Liver (tissue), 9 donors: Measurements from ENCODE around the gene KRTAP29-1. TPM values are rescaled to one million over a fixed set of nuclear protein-coding genes. Genes with fewer than 3 reads are reported as not detected.

ENCODE experiments used
- DNase-seq: peaks from one replicate; pipeline ENCODE4 v3.0.0-alpha.2; 2017; ENCODE audit warnings: low spot score
- H3K27ac ChIP-seq, 2 donors: one replicate each; pipeline ENCODE4 v1.7.0; 2013; ENCODE audit warnings: inconsistent platforms in 2 of 2, low read length in 2 of 2, control low read depth in 1 of 2, low read depth in 1 of 2, mild to moderate bottlenecking in 1 of 2
- H3K27me3 ChIP-seq, 4 donors: one replicate each; pipeline versions ENCODE4 v1.6.1 to v1.7.0; 2013; ENCODE audit warnings: low read length in 3 of 4, inconsistent platforms in 1 of 4, mild to moderate bottlenecking in 1 of 4, moderate library complexity in 1 of 4; ENCODE audit not compliant: control insufficient read depth in 4 of 4, insufficient read depth in 4 of 4
- H3K36me3 ChIP-seq, 4 donors: one replicate each; pipeline versions ENCODE4 v1.6.1 to v1.7.0; 2013; ENCODE audit warnings: low read length in 3 of 4, mild to moderate bottlenecking in 3 of 4, low read depth in 1 of 4, moderate library complexity in 1 of 4; ENCODE audit not compliant: control insufficient read depth in 4 of 4, insufficient read depth in 3 of 4
- H3K4me1 ChIP-seq, 4 donors: one replicate each; pipeline versions ENCODE4 v1.6.1 to v1.7.0; 2013; ENCODE audit warnings: low read length in 3 of 4, mild to moderate bottlenecking in 3 of 4, moderate library complexity in 1 of 4; ENCODE audit not compliant: control insufficient read depth in 4 of 4, insufficient read depth in 4 of 4
- H3K4me3 ChIP-seq, 3 donors: one replicate each; pipeline versions ENCODE4 v1.6.1 to v1.7.0; 2013; ENCODE audit warnings: low read length in 3 of 3, control low read depth in 1 of 3, low read depth in 1 of 3, mild to moderate bottlenecking in 1 of 3
- H3K9ac ChIP-seq, 2 donors: one replicate each; pipeline ENCODE4 v1.7.0; 2013; ENCODE audit warnings: low read length in 2 of 2, mild to moderate bottlenecking in 2 of 2, moderate library complexity in 2 of 2, control low read depth in 1 of 2, low read depth in 1 of 2
- H3K9me3 ChIP-seq, 4 donors: one replicate each; pipeline versions ENCODE4 v1.6.1 to v1.7.0; 2013; ENCODE audit warnings: low read length in 3 of 4; ENCODE audit not compliant: control insufficient read depth in 4 of 4
- FOXA1 ChIP-seq: IDR thresholded peaks from 2 replicates; pipeline ENCODE4 v1.6.1; 2016; ENCODE audit warnings: antibody characterized with exemption
- FOXA2 ChIP-seq: IDR thresholded peaks from 2 replicates; pipeline ENCODE4 v1.6.1; 2016; ENCODE audit warnings: antibody characterized with exemption
- GABPA ChIP-seq, 2 donors: IDR thresholded peaks in 1 of 2; conservative IDR thresholded peaks in 1 of 2; 2 replicates each; pipeline ENCODE4 v1.6.1; 2016; ENCODE audit warnings: antibody characterized with exemption in 2 of 2, mild to moderate bottlenecking in 1 of 2, moderate library complexity in 1 of 2
- HNF4A ChIP-seq, 2 donors: conservative IDR thresholded peaks; 2 replicates each; pipeline ENCODE4 v1.6.1; 2016; ENCODE audit warnings: antibody characterized with exemption in 2 of 2, mild to moderate bottlenecking in 2 of 2
- HNF4G ChIP-seq: IDR thresholded peaks from 2 replicates; pipeline ENCODE4 v1.6.1; 2016; ENCODE audit warnings: antibody characterized with exemption
- JUND ChIP-seq, 2 donors: IDR thresholded peaks; 2 replicates each; pipeline ENCODE4 v1.6.1; 2016; ENCODE audit warnings: antibody characterized with exemption in 2 of 2
- NR2F2 ChIP-seq: IDR thresholded peaks from 2 replicates; pipeline ENCODE4 v1.6.1; 2016; ENCODE audit warnings: antibody characterized with exemption
- RAD21 ChIP-seq, 2 donors: IDR thresholded peaks; 2 replicates each; pipeline ENCODE4 v1.6.1; 2016; ENCODE audit warnings: antibody characterized with exemption in 2 of 2, mild to moderate bottlenecking in 2 of 2
- RXRA ChIP-seq, 2 donors: IDR thresholded peaks; 2 replicates each; pipeline ENCODE4 v1.6.1; 2017 to 2018; ENCODE audit warnings: antibody characterized with exemption in 2 of 2, mild to moderate bottlenecking in 1 of 2
- TAF1 ChIP-seq: conservative IDR thresholded peaks from 2 replicates; pipeline ENCODE4 v1.6.1; 2016; ENCODE audit warnings: antibody characterized with exemption, mild to moderate bottlenecking
- YY1 ChIP-seq: IDR thresholded peaks from 2 replicates; pipeline ENCODE4 v1.6.1; 2016; ENCODE audit warnings: antibody characterized with exemption, mild to moderate bottlenecking
- WGBS: extraction: QIAGEN DNeasy Blood & Tissue Kit; methylation state at CpG from one replicate; pipeline ENCODE4 v1.1.7; 2013; 5-methylcytosine and 5-hydroxymethylcytosine counted together
- polyA plus RNA-seq, 2 donors: library from polyadenylated mRNA; stranded (reverse) in 1 of 2; unstranded in 1 of 2; fragments of 200-250 nt in 1 of 2; fragments of >200 nt in 1 of 2; fragmentation: Nextera tagmentation in 1 of 2; extraction: Ambion mirVana in 1 of 2; gene quantifications; one replicate each; pipeline versions ENCODE4 v1.2.1 to v1.2.3, GENCODE V29; 2013 to 2015
- total RNA-seq, 2 donors: library from RNA; depleted of rRNA; stranded (reverse); fragments of >200 nt; gene quantifications; one replicate each; pipeline ENCODE4 v1.2.3, GENCODE V29; 2014
- TF ChIP-seq, protein P1 (sequence below): IDR thresholded peaks from 2 replicates; pipeline ENCODE4 v1.6.1; 2016; ENCODE audit warnings: antibody characterized with exemption
- TF ChIP-seq, protein P2 (sequence below): IDR thresholded peaks from 2 replicates; pipeline ENCODE4 v1.6.1; 2016; ENCODE audit warnings: antibody characterized with exemption, mild to moderate bottlenecking
- TF ChIP-seq, protein P3 (sequence below): IDR thresholded peaks from 2 replicates; pipeline ENCODE4 v1.6.1; 2016; ENCODE audit warnings: antibody characterized with exemption
- TF ChIP-seq, protein P4 (sequence below): IDR thresholded peaks from 2 replicates; pipeline ENCODE4 v1.6.1; 2016; ENCODE audit warnings: antibody characterized with exemption
- TF ChIP-seq, protein P5 (sequence below): fragments of 150-350 bp; IDR thresholded peaks from 2 replicates; pipeline ENCODE4 v1.5.1; 2017; ENCODE audit warnings: improper control_type of control experiment, low read depth, low read length; ENCODE audit not compliant: missing input control
- donor health status: healthy.
- donor health status: healthy.
- donor health status: healthy.
- donor health status: healthy.
- donor health status: healthy.

KRTAP29-1 gene
- total and polyA plus RNA-seq, 4 donors: not detected

DNA sequence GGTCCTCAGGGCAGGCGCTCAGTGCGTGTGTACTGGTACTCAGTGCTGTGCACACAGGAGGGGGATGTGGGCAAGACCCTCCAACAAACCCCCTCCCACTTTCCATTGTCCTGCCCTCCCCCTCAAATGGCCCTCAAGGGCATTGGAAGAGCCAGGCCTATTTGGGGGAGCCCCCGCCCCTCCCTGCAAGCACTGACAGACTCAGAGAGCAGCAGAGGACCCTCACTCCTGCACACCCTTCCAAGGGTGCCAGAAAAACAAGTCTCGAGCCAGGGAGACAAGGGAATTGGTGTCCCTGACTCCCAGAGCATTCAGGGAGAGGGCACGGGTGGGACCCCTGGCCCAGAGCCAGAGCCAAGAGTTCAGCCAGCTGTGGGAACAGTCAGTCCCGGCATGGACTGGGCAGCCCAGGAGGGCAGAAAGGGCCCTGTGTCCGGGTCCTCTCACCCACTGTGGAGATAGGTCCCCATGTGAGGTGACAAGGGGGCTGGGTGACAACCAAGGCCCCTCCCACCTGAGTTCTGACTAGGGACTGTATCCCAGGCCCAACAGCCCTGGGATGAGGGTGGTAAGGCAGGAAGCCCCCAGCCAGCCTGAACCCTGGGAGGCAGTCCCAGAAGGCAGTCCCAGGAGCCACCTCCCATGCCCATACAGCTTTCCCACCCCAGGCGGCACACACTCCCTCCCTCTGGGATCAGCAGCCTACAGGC is 24.9 kb upstream of the KRTAP29-1 start:
- TF ChIP-seq HNF4G (no peak), NR2F2 (no peak), YY1 (no peak), GABPA (IDR thresholded peaks at IDR 0.05 in 1 of 2, conservative IDR thresholded peaks at IDR 0.05 in 1 of 2) (no peak), JUND (IDR thresholded peaks at IDR 0.05) (no peak), HNF4A (conservative IDR thresholded peaks at IDR 0.05) (no peak), TAF1 (no peak), FOXA2 (no peak), FOXA1 (no peak), RAD21 (IDR thresholded peaks at IDR 0.05) (no peak), RXRA (IDR thresholded peaks at IDR 0.05) (no peak)
- TF ChIP-seq, protein P1, sequence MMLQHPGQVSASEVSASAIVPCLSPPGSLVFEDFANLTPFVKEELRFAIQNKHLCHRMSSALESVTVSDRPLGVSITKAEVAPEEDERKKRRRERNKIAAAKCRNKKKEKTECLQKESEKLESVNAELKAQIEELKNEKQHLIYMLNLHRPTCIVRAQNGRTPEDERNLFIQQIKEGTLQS: no peak
- TF ChIP-seq, protein P2, sequence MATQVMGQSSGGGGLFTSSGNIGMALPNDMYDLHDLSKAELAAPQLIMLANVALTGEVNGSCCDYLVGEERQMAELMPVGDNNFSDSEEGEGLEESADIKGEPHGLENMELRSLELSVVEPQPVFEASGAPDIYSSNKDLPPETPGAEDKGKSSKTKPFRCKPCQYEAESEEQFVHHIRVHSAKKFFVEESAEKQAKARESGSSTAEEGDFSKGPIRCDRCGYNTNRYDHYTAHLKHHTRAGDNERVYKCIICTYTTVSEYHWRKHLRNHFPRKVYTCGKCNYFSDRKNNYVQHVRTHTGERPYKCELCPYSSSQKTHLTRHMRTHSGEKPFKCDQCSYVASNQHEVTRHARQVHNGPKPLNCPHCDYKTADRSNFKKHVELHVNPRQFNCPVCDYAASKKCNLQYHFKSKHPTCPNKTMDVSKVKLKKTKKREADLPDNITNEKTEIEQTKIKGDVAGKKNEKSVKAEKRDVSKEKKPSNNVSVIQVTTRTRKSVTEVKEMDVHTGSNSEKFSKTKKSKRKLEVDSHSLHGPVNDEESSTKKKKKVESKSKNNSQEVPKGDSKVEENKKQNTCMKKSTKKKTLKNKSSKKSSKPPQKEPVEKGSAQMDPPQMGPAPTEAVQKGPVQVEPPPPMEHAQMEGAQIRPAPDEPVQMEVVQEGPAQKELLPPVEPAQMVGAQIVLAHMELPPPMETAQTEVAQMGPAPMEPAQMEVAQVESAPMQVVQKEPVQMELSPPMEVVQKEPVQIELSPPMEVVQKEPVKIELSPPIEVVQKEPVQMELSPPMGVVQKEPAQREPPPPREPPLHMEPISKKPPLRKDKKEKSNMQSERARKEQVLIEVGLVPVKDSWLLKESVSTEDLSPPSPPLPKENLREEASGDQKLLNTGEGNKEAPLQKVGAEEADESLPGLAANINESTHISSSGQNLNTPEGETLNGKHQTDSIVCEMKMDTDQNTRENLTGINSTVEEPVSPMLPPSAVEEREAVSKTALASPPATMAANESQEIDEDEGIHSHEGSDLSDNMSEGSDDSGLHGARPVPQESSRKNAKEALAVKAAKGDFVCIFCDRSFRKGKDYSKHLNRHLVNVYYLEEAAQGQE: no peak
- TF ChIP-seq, protein P3, sequence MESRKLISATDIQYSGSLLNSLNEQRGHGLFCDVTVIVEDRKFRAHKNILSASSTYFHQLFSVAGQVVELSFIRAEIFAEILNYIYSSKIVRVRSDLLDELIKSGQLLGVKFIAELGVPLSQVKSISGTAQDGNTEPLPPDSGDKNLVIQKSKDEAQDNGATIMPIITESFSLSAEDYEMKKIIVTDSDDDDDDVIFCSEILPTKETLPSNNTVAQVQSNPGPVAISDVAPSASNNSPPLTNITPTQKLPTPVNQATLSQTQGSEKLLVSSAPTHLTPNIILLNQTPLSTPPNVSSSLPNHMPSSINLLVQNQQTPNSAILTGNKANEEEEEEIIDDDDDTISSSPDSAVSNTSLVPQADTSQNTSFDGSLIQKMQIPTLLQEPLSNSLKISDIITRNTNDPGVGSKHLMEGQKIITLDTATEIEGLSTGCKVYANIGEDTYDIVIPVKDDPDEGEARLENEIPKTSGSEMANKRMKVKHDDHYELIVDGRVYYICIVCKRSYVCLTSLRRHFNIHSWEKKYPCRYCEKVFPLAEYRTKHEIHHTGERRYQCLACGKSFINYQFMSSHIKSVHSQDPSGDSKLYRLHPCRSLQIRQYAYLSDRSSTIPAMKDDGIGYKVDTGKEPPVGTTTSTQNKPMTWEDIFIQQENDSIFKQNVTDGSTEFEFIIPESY: no peak
- TF ChIP-seq, protein P4, sequence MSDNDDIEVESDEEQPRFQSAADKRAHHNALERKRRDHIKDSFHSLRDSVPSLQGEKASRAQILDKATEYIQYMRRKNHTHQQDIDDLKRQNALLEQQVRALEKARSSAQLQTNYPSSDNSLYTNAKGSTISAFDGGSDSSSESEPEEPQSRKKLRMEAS: no peak
- TF ChIP-seq, protein P5, sequence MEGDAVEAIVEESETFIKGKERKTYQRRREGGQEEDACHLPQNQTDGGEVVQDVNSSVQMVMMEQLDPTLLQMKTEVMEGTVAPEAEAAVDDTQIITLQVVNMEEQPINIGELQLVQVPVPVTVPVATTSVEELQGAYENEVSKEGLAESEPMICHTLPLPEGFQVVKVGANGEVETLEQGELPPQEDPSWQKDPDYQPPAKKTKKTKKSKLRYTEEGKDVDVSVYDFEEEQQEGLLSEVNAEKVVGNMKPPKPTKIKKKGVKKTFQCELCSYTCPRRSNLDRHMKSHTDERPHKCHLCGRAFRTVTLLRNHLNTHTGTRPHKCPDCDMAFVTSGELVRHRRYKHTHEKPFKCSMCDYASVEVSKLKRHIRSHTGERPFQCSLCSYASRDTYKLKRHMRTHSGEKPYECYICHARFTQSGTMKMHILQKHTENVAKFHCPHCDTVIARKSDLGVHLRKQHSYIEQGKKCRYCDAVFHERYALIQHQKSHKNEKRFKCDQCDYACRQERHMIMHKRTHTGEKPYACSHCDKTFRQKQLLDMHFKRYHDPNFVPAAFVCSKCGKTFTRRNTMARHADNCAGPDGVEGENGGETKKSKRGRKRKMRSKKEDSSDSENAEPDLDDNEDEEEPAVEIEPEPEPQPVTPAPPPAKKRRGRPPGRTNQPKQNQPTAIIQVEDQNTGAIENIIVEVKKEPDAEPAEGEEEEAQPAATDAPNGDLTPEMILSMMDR: no peak

More for the DNA sequence above, 24.9 kb upstream of the KRTAP29-1 start:
- Histone ChIP-seq H3K27ac (no peak overlapping the region), H3K9me3 (no peaks in the 10 kb centered on the region), H3K27me3 (no peaks in the 10 kb centered on the region), H3K4me1 (no peaks in the 10 kb centered on the region), H3K4me3 (no peak overlapping the region), H3K36me3 (no peaks in the 10 kb centered on the region), H3K9ac (no peak overlapping the region)
- DNase-seq: no peak
- WGBS: 85% methylated on average over 8 of the region's 8 CpGs
